GM06990 (cell line): ENCODE results near the gene CACNA1A.

Experiments
- DNase-seq: peaks from one replicate; pipeline ENCODE4 v3.0.0-alpha.2; 2011; ENCODE audit not compliant: insufficient read length; ENCODE audit errors: extremely low read depth
- H3K27me3 ChIP-seq: replicated peaks from 2 replicates; pipeline ENCODE4 v1.6.0; 2011; ENCODE audit warnings: low read length; ENCODE audit not compliant: control insufficient read depth, insufficient read depth
- H3K36me3 ChIP-seq: 2 replicates; pipeline ENCODE4 v1.5.1; 2011; ENCODE audit warnings: low read length; ENCODE audit not compliant: control insufficient read depth, insufficient read depth
- H3K4me3 ChIP-seq: replicated peaks from 2 replicates; pipeline ENCODE4 v1.5.1; 2011; ENCODE audit warnings: low read depth, mild to moderate bottlenecking, control low read depth, low read length
- CTCF ChIP-seq: IDR thresholded peaks from 2 replicates; pipeline ENCODE4 v1.5.1; 2011; ENCODE audit warnings: low read length, control low read depth, mild to moderate bottlenecking, inconsistent platforms; ENCODE audit not compliant: insufficient read depth, poor library complexity, severe bottlenecking

Gene CACNA1A

GRCh38 chr19:13302526-13303270, 203.6 kb downstream of the CACNA1A start:
- TF ChIP-seq CTCF = no peak
- Histone ChIP-seq H3K27me3 (peaks cover 1% of the 10 kb centered on the region), H3K4me3 (no peak overlapping the region), H3K36me3 (no peaks in the 10 kb centered on the region)
- DNase-seq = no peak

- TF ChIP-seq CTCF = no peak
- Histone ChIP-seq H3K4me3 (no peak overlapping the region), H3K36me3 (no peaks in the 10 kb centered on the region), H3K27me3 (peaks cover 1% of the 10 kb centered on the region)
- no peak for DNase-seq
Measured at GRCh38 chr19:13301627-13302334, 204.5 kb downstream of the CACNA1A start.

GRCh38 chr19:13300421-13301030, 205.8 kb downstream of the CACNA1A start:
- DNase-seq = no peak
- Histone ChIP-seq H3K36me3 (no peaks in the 10 kb centered on the region), H3K27me3 (no peaks in the 10 kb centered on the region; the same call in 1 of the 2 replicates), H3K4me3 (no peak overlapping the region)
- no peak for TF ChIP-seq CTCF

- Histone ChIP-seq H3K27me3 (no peaks in the 10 kb centered on the region; the same call in 1 of the 2 replicates), H3K36me3 (no peaks in the 10 kb centered on the region), H3K4me3 (no peak overlapping the region)
- DNase-seq = no peak
- TF ChIP-seq CTCF = no peak
Measured at GRCh38 chr19:13299838-13300237, 206.4 kb downstream of the CACNA1A start.

- no peak for DNase-seq
- Histone ChIP-seq H3K36me3 (no peaks in the 10 kb centered on the region), H3K27me3 (no peaks in the 10 kb centered on the region; the same call in 1 of the 2 replicates), H3K4me3 (no peak overlapping the region)
- TF ChIP-seq CTCF = no peak
Measured at GRCh38 chr19:13298565-13299481, 207.5 kb downstream of the CACNA1A start.
